Thyroid gland (tissue), 4 donors: ENCODE results near the gene RYR3.

Source experiments
- CTCF ChIP-seq, 6 experiments: fragments of 200-600 bp in 3 of 6; fragments of 450-650 bp in 3 of 6; sonication (generic) in 3 of 6; IDR thresholded peaks; one replicate each; pipeline ENCODE4 v1.5.1; 2016 to 2019; ENCODE audit warnings: antibody characterized with exemption in 6 of 6, mild to moderate bottlenecking in 2 of 6, inconsistent platforms in 1 of 6, moderate library complexity in 1 of 6
- POLR2A ChIP-seq, 2 donors: fragments of 450-650 bp; IDR thresholded peaks; one replicate each; pipeline ENCODE4 v1.6.1; 2017; ENCODE audit warnings: antibody characterized with exemption in 2 of 2, mild to moderate bottlenecking in 2 of 2, moderate library complexity in 1 of 2

DNA sequence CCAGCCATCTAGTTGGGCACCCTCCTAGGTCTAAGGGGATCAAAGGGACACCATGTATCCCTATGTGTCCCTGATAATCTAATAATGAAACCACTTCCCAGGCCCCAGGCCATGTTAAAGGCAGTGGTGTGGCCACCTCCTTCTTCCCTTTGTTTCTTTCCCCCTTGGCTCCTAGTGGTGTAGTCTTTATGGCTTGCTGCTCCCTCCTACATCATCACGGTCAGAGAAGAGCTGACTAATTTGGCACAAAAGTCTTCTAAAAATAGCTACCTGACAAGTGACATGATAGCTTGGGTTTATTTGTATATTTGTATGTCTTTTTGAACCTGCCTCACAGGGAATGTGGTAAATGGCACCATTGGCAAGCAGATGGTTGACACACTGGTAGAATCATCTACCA lies 526.5 kb downstream of the RYR3 start:
- TF ChIP-seq CTCF (IDR thresholded peaks at IDR 0.05) (no peak), POLR2A (IDR thresholded peaks at IDR 0.05) (no peak)
